ENCODE data around the gene CCDC91.
"Not testable (repeated sequence)": the region's sequence is repeated elsewhere in the genome, so short reads cannot be mapped to it uniquely, and the experiment has no call there.

CCDC91 gene

GRCh38 chr12:28360253-28360652 lies 170.0 kb downstream of the CCDC91 start:
- H3K27ac ChIP-seq, result no peak overlapping the region
- no peak for TF ChIP-seq CTCF (conservative IDR thresholded peaks at IDR 0.05)

GRCh38 chr12:28367326-28367725 lies 177.1 kb downstream of the CCDC91 start:
- TF ChIP-seq CTCF (conservative IDR thresholded peaks at IDR 0.05), result no peak
- H3K27ac ChIP-seq, result no peak overlapping the region

GRCh38 chr12:28367993-28368392 lies 177.7 kb downstream of the CCDC91 start:
- no peak overlapping the region for H3K27ac ChIP-seq
- no peak for TF ChIP-seq CTCF (conservative IDR thresholded peaks at IDR 0.05)

GRCh38 chr12:28369483-28369882 lies 179.2 kb downstream of the CCDC91 start:
- H3K27ac ChIP-seq, result no peak overlapping the region
- no peak for TF ChIP-seq CTCF (conservative IDR thresholded peaks at IDR 0.05)

- no peak for TF ChIP-seq CTCF (conservative IDR thresholded peaks at IDR 0.05)
- no peak overlapping the region for H3K27ac ChIP-seq
Observed at GRCh38 chr12:28374556-28374955, 184.3 kb downstream of the CCDC91 start.

GRCh38 chr12:28378736-28379135 lies 188.5 kb downstream of the CCDC91 start:
- peak overlapping the region; percentile 52 for H3K27ac ChIP-seq
- no peak for TF ChIP-seq CTCF (conservative IDR thresholded peaks at IDR 0.05)

GRCh38 chr12:28379779-28380178 lies 189.5 kb downstream of the CCDC91 start:
- not testable (repeated sequence) for H3K27ac ChIP-seq

- no peak for TF ChIP-seq CTCF (conservative IDR thresholded peaks at IDR 0.05)
- H3K27ac ChIP-seq, result no peak overlapping the region
Observed at GRCh38 chr12:28383368-28383767, 193.1 kb downstream of the CCDC91 start.
